Progenitor cell of endocrine pancreas (in vitro differentiated cells): ENCODE results near the gene OR2AG1. TPM values are rescaled to one million over a fixed set of nuclear protein-coding genes. Genes with fewer than 3 reads are reported as not detected.

Experiments
- DNase-seq: peaks from one replicate; pipeline ENCODE4 v3.0.0; 2021; ENCODE audit warnings: low spot score; ENCODE audit not compliant: unreplicated experiment
- H3K27ac Mint-ChIP-seq: 2 replicates; pipeline ENCODE4 v1.8.0; 2021; ENCODE audit warnings: mild to moderate bottlenecking, moderate library complexity, mixed read lengths
- H3K27me3 Mint-ChIP-seq: 2 replicates; pipeline ENCODE4 v1.8.0; 2021; ENCODE audit warnings: mixed read lengths
- H3K36me3 Mint-ChIP-seq: 2 replicates; pipeline ENCODE4 v1.8.0; 2022; ENCODE audit warnings: mixed read lengths; ENCODE audit not compliant: insufficient read depth
- H3K4me1 Mint-ChIP-seq: 2 replicates; pipeline ENCODE4 v1.8.0; 2021; ENCODE audit warnings: low read depth, mixed read lengths
- H3K4me3 Mint-ChIP-seq: 2 replicates; pipeline ENCODE4 v1.8.0; 2021; ENCODE audit warnings: low read depth, mild to moderate bottlenecking, moderate library complexity, mixed read lengths
- H3K9me3 Mint-ChIP-seq: 2 replicates; pipeline ENCODE4 v1.8.0; 2021; ENCODE audit warnings: low read depth, mixed read lengths
- total RNA-seq: library from RNA; stranded (reverse); gene quantifications from 2 replicates; pipeline ENCODE4 v1.2.1, GENCODE V29; 2021
- TF ChIP-seq, protein P1 (sequence below): fragments of 200-600 bp; sonication (generic); IDR thresholded peaks from one replicate; pipeline ENCODE4 v1.5.0; 2021; ENCODE audit warnings: antibody characterized with exemption, mild to moderate bottlenecking; ENCODE audit not compliant: unreplicated experiment

OR2AG1 gene
- total RNA-seq, 1 donor from 2014 or later = not detected

DNA sequence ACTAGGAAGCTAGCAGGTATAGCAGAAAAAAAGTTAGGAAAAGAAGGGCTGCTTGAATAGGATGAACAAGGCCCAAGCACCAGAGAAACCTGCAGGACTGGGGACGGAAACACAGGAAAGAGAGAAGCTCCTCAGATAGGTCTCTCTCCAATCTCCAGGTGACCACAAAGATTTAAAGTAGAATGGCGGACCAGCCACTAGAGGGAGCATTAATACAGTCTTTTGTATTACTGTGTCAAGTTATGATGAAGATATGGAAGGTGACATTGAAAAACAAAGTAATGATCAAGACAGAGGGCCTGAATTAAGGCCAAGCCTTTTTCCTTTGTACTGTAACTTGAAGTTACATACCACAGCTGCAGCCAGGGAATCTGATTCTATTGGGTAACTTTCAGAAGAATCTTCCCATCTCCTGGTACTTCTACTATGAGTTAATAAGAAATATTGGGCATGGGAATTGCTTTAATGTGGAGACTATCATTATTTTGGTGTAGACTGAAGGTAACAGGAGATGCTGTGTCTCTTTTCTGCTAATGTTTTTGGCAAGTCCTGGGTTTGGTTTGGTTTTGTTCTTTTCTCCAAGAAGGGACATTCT lies 44.9 kb upstream of the OR2AG1 start:
- Mint-ChIP-seq H3K4me1 (no peaks in the 10 kb centered on the region), H3K27me3 (peaks cover 3% of the 10 kb centered on the region), H3K36me3 (no peaks in the 10 kb centered on the region), H3K4me3 (no peak overlapping the region), H3K9me3 (no peaks in the 10 kb centered on the region), H3K27ac (no peak overlapping the region)
- TF ChIP-seq, protein P1, sequence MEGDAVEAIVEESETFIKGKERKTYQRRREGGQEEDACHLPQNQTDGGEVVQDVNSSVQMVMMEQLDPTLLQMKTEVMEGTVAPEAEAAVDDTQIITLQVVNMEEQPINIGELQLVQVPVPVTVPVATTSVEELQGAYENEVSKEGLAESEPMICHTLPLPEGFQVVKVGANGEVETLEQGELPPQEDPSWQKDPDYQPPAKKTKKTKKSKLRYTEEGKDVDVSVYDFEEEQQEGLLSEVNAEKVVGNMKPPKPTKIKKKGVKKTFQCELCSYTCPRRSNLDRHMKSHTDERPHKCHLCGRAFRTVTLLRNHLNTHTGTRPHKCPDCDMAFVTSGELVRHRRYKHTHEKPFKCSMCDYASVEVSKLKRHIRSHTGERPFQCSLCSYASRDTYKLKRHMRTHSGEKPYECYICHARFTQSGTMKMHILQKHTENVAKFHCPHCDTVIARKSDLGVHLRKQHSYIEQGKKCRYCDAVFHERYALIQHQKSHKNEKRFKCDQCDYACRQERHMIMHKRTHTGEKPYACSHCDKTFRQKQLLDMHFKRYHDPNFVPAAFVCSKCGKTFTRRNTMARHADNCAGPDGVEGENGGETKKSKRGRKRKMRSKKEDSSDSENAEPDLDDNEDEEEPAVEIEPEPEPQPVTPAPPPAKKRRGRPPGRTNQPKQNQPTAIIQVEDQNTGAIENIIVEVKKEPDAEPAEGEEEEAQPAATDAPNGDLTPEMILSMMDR = peak; percentile 71
- DNase-seq = no peak

- Mint-ChIP-seq H3K27me3 (peaks cover 3% of the 10 kb centered on the region), H3K4me1 (no peaks in the 10 kb centered on the region), H3K4me3 (no peak overlapping the region), H3K36me3 (no peaks in the 10 kb centered on the region), H3K27ac (no peak overlapping the region), H3K9me3 (no peaks in the 10 kb centered on the region)
- TF ChIP-seq, protein P1 = no peak
- DNase-seq = no peak
Measured at GRCh38 chr11:6738590-6738989, 44.2 kb upstream of the OR2AG1 start.

- Mint-ChIP-seq H3K27ac (no peak overlapping the region), H3K27me3 (no peaks in the 10 kb centered on the region), H3K9me3 (no peaks in the 10 kb centered on the region), H3K4me1 (no peaks in the 10 kb centered on the region), H3K36me3 (no peaks in the 10 kb centered on the region), H3K4me3 (no peak overlapping the region)
- TF ChIP-seq, protein P1 = no peak
- no peak for DNase-seq
Measured at GRCh38 chr11:6742260-6742659, 40.6 kb upstream of the OR2AG1 start.

- no peaks in the 10 kb centered on the region for H3K27me3 Mint-ChIP-seq
- H3K36me3 Mint-ChIP-seq = no peaks in the 10 kb centered on the region
- TF ChIP-seq, protein P1 = no peak
- no peaks in the 10 kb centered on the region for H3K9me3 Mint-ChIP-seq
- H3K27ac Mint-ChIP-seq = no peak overlapping the region
- H3K4me1 Mint-ChIP-seq = no peaks in the 10 kb centered on the region
- H3K4me3 Mint-ChIP-seq = no peak overlapping the region
- no peak for DNase-seq
Measured at GRCh38 chr11:6745018-6745417, 37.8 kb upstream of the OR2AG1 start.

GRCh38 chr11:6745465-6746015 lies 37.3 kb upstream of the OR2AG1 start:
- no peaks in the 10 kb centered on the region for H3K36me3 Mint-ChIP-seq
- H3K4me3 Mint-ChIP-seq = no peak overlapping the region
- H3K9me3 Mint-ChIP-seq = no peaks in the 10 kb centered on the region
- no peaks in the 10 kb centered on the region for H3K27me3 Mint-ChIP-seq
- H3K4me1 Mint-ChIP-seq = no peaks in the 10 kb centered on the region
- DNase-seq = no peak
- no peak overlapping the region for H3K27ac Mint-ChIP-seq
- TF ChIP-seq, protein P1 = no peak
